Motor neuron (in vitro differentiated cells): ENCODE measurements around the gene KRTAP19-3. TPM values are rescaled to one million over a fixed set of nuclear protein-coding genes. Genes with fewer than 3 reads are reported as not detected.
"Not testable (repeated sequence)": the region's sequence is repeated elsewhere in the genome, so short reads cannot be mapped to it uniquely, and the experiment has no call there.

Experiments
- ATAC-seq, 8 experiments: fragments of 200-7000 bp; cut with Tn5 transposase; replicated peaks in 6 of 8; 2 replicates each; pipeline ENCODE4 v1.8.0; 2021; ENCODE audit warnings: mild to moderate bottlenecking in 8 of 8, moderate library complexity in 8 of 8
- H3K27ac ChIP-seq, 2 donors: fragments of 250-450 bp; sonication (Bioruptor Pico); 2 replicates each; pipeline ENCODE4 v1.9.0; 2021; ENCODE audit warnings: antibody characterized with exemption in 2 of 2, mild to moderate bottlenecking in 2 of 2, moderate library complexity in 1 of 2
- H3K4me1 ChIP-seq, 2 donors: fragments of 250-450 bp; sonication (Bioruptor Pico); replicated peaks in 1 of 2; 2 replicates each; pipeline ENCODE4 v1.6.1; 2021; ENCODE audit warnings: antibody characterized with exemption in 2 of 2, mild to moderate bottlenecking in 2 of 2, moderate library complexity in 1 of 2
- H3K4me3 ChIP-seq, 5 donors: fragments of 250-450 bp; sonication (Bioruptor Pico); 2 replicates each; pipeline ENCODE4 v1.9.0; 2021; ENCODE audit warnings: antibody characterized with exemption in 5 of 5, mild to moderate bottlenecking in 5 of 5, moderate library complexity in 4 of 5
- WGBS, 10 experiments: fragments of 450-650 bp; shearing (Covaris generic); methylation state at CpG; one replicate each; pipeline ENCODE4 v1.0.0; 2022; 5-methylcytosine and 5-hydroxymethylcytosine counted together
- in situ Hi-C, 9 experiments: fragments of 400-800 bp; cut with MboI; loops; one replicate each; pipeline ENCODE4 v1.15.0; 2021; ENCODE audit warnings: low sequenced_read_pairs in 9 of 9, low pct_unique_long_range_greater_than_20kb in 2 of 9; ENCODE audit not compliant: unreplicated experiment in 9 of 9
- total RNA-seq, 8 experiments: library from RNA; unstranded; fragments of 300-600 nt; gene quantifications; 2 replicates each; pipeline versions ENCODE4 v1.2.3 to v1.2.4, GENCODE V29; 2022

The KRTAP19-3 gene
- total RNA-seq, result not detected

GRCh38 chr21:30491963-30492428, at the start of gene KRTAP19-3:
KRTAP19-3 (minus strand) TSS chr21:30492013; CDS start chr21:30491957, 56 bp downstream.
- WGBS, 10 experiments, result 0 to 100% (median 83%) methylated on average over 1 to 2 of the region's 2 CpGs; no CpG with 5 or more reads in 1 of the 10 experiments
- Histone ChIP-seq H3K4me3 (no peak within 1 kb of the TSS), H3K4me1 (no peaks in the 10 kb centered on the region), H3K27ac (no peak within 1 kb of the TSS)
- peak in 1 of 8 experiments; percentile 61 for ATAC-seq
- in situ Hi-C loops, result no loop called here

GRCh38 chr21:30518876-30519275, 27.1 kb upstream of the KRTAP19-3 start:
- in situ Hi-C loops, result no loop called here
- 0 to 100% (median 17%) methylated on average over 1 of the region's 1 CpG; no CpG with 5 or more reads in 5 of the 10 experiments for WGBS, 10 experiments
- ATAC-seq, result no peak

GRCh38 chr21:30515681-30516080, 23.9 kb upstream of the KRTAP19-3 start:
- no peaks in the 10 kb centered on the region for H3K4me1 ChIP-seq
- in situ Hi-C loops, result no loop called here
- WGBS, 10 experiments, result 0 to 100% (median 25%) methylated on average over 1 of the region's 1 CpG; no CpG with 5 or more reads in 5 of the 10 experiments

More at GRCh38 chr21:30518876-30519275, 27.1 kb upstream of the KRTAP19-3 start:
- H3K4me1 ChIP-seq, result no peaks in the 10 kb centered on the region
- H3K4me3 ChIP-seq, result no peak overlapping the region
- H3K27ac ChIP-seq, result no peak overlapping the region

GRCh38 chr21:30505621-30506205, 13.9 kb upstream of the KRTAP19-3 start:
- H3K4me3 ChIP-seq, H3K27ac ChIP-seq, H3K4me1 ChIP-seq, in situ Hi-C loops, ATAC-seq: not testable (repeated sequence)
- WGBS, 10 experiments, result 0 to 100% (median 11%) methylated on average over 1 to 4 of the region's 4 CpGs; no CpG with 5 or more reads in 2 of the 10 experiments

More at GRCh38 chr21:30515681-30516080, 23.9 kb upstream of the KRTAP19-3 start:
- Histone ChIP-seq H3K4me3 (no peak overlapping the region), H3K27ac (no peak overlapping the region)
- ATAC-seq, result no peak

GRCh38 chr21:30502041-30502440, 10.2 kb upstream of the KRTAP19-3 start, which contains the start of gene KRTAP19-5:
KRTAP19-5 (minus strand) TSS chr21:30502141; CDS start chr21:30502090, 51 bp downstream.
- no peak within 1 kb of the TSS for H3K27ac ChIP-seq
- H3K4me3 ChIP-seq, result no peak within 1 kb of the TSS
- H3K4me1 ChIP-seq, result no peaks in the 10 kb centered on the region
- peak in 1 of 8 experiments; percentile 34 for ATAC-seq
- 4 to 100% (median 56%) methylated on average over 1 to 6 of the region's 6 CpGs; no CpG with 5 or more reads in 1 of the 10 experiments for WGBS, 10 experiments
- in situ Hi-C loops, result no loop called here

GRCh38 chr21:30497065-30497464, 5.3 kb upstream of the KRTAP19-3 start, which contains the start of gene KRTAP19-4:
KRTAP19-4 (minus strand) TSS chr21:30497165; CDS start chr21:30497110, 55 bp downstream.
- 0 to 100% (median 83%) methylated on average over 1 to 4 of the region's 4 CpGs; no CpG with 5 or more reads in 2 of the 10 experiments for WGBS, 10 experiments
- in situ Hi-C loops, result no loop called here
- Histone ChIP-seq H3K4me1 (no peaks in the 10 kb centered on the region), H3K4me3 (no peak within 1 kb of the TSS), H3K27ac (no peak within 1 kb of the TSS)
- ATAC-seq, result no peak

- in situ Hi-C loops, result no loop called here
- no peak for ATAC-seq
- no peak within 1 kb of the TSS for H3K4me3 ChIP-seq
- WGBS, 10 experiments, result 0 to 100% (median 93%) methylated on average over 1 to 2 of the region's 2 CpGs; no CpG with 5 or more reads in 5 of the 10 experiments
- no peak within 1 kb of the TSS for H3K27ac ChIP-seq
- no peaks in the 10 kb centered on the region for H3K4me1 ChIP-seq
These were observed 4.5 kb downstream of the KRTAP19-3 start, which contains the start of gene KRTAP19-2 for GRCh38 chr21:30487336-30487735. KRTAP19-2 (minus strand) TSS chr21:30487436; CDS start chr21:30487348, 88 bp downstream.

GRCh38 chr21:30486180-30486579, 5.6 kb downstream of the KRTAP19-3 start:
- Histone ChIP-seq H3K4me3 (no peak overlapping the region), H3K4me1 (no peaks in the 10 kb centered on the region), H3K27ac (no peak overlapping the region)
- ATAC-seq, result no peak
- WGBS, 10 experiments, result 0 to 100% (median 78%) methylated on average over 1 to 2 of the region's 2 CpGs; no CpG with 5 or more reads in 4 of the 10 experiments
- in situ Hi-C loops, result no loop called here

GRCh38 chr21:30482130-30482529, 9.7 kb downstream of the KRTAP19-3 start:
- 0 to 100% (median 79%) methylated on average over 1 to 2 of the region's 2 CpGs; no CpG with 5 or more reads in 1 of the 10 experiments for WGBS, 10 experiments

GRCh38 chr21:30480145-30480544, 11.7 kb downstream of the KRTAP19-3 start, which contains the start of gene KRTAP19-1:
KRTAP19-1 (minus strand) TSS chr21:30480367; CDS start chr21:30480317, 50 bp downstream.
- in situ Hi-C loops, result no loop called here
- Histone ChIP-seq H3K4me1 (no peaks in the 10 kb centered on the region), H3K27ac (no peak within 1 kb of the TSS), H3K4me3 (no peak within 1 kb of the TSS)
- peak in 1 of 8 experiments; percentile 21 for ATAC-seq
- WGBS, 10 experiments, result 7 to 100% (median 80%) methylated on average over 1 to 7 of the region's 7 CpGs; no CpG with 5 or more reads in 3 of the 10 experiments

More at GRCh38 chr21:30482130-30482529, 9.7 kb downstream of the KRTAP19-3 start:
- no peak overlapping the region for H3K27ac ChIP-seq
- no peak overlapping the region for H3K4me3 ChIP-seq
- in situ Hi-C loops, result no loop called here
- no peak for ATAC-seq
- H3K4me1 ChIP-seq, result no peaks in the 10 kb centered on the region

GRCh38 chr21:30479259-30479658, 12.6 kb downstream of the KRTAP19-3 start:
- H3K4me3 ChIP-seq, result no peak overlapping the region
- H3K4me1 ChIP-seq, result no peaks in the 10 kb centered on the region
- in situ Hi-C loops, result no loop called here
- ATAC-seq, result no peak
- H3K27ac ChIP-seq, result no peak overlapping the region
- 13 to 100% (median 94%) methylated on average over 2 to 4 of the region's 4 CpGs; no CpG with 5 or more reads in 1 of the 10 experiments for WGBS, 10 experiments

GRCh38 chr21:30478004-30478403, 13.8 kb downstream of the KRTAP19-3 start:
- Histone ChIP-seq H3K4me1 (no peaks in the 10 kb centered on the region), H3K4me3 (no peak overlapping the region), H3K27ac (no peak overlapping the region)
- no peak for ATAC-seq
- in situ Hi-C loops, result no loop called here
- WGBS, 10 experiments, result 0 to 100% (median 40%) methylated on average over 1 to 3 of the region's 3 CpGs; no CpG with 5 or more reads in 1 of the 10 experiments
